Kidney epithelial cell (primary cell): ENCODE results near the gene IGF2BP2. TPM values are rescaled to one million over a fixed set of nuclear protein-coding genes. Genes with fewer than 3 reads are reported as not detected.

Experiments used
- DNase-seq: peaks from one replicate; pipeline ENCODE4 v3.0.0-alpha.2; 2010; ENCODE audit warnings: low read depth
- H3K27me3 ChIP-seq: 2 replicates; pipeline ENCODE4 v1.6.0; 2011; ENCODE audit warnings: low read length; ENCODE audit not compliant: control insufficient read depth, insufficient read depth
- H3K36me3 ChIP-seq: 2 replicates; pipeline ENCODE4 v1.5.1; 2011; ENCODE audit warnings: low read length; ENCODE audit not compliant: control insufficient read depth, insufficient read depth
- H3K4me3 ChIP-seq: 2 replicates; pipeline ENCODE4 v1.5.1; 2011; ENCODE audit warnings: low read depth, mild to moderate bottlenecking, control low read depth, low read length
- CTCF ChIP-seq: IDR thresholded peaks from 2 replicates; pipeline ENCODE4 v1.5.1; 2011; ENCODE audit warnings: mild to moderate bottlenecking, moderate library complexity, low read length, control low read depth, inconsistent platforms; ENCODE audit not compliant: insufficient read depth, poor library complexity, severe bottlenecking
- total RNA-seq: library from RNA; depleted of rRNA; stranded (reverse); fragments of >200 nt; gene quantifications from 2 replicates; pipeline ENCODE4 v1.2.3, GENCODE V29; 2015

The IGF2BP2 gene
- total RNA-seq, 1 donor from 2014 or later = 77.0 TPM

GRCh38 chr3:185737740-185738680 is 86.8 kb downstream of the IGF2BP2 start:
- DNase-seq = no peak
- Histone ChIP-seq H3K27me3 (no peaks in the 10 kb centered on the region), H3K36me3 (no peaks in the 10 kb centered on the region), H3K4me3 (no peak overlapping the region)
- no peak for TF ChIP-seq CTCF

GRCh38 chr3:185737020-185737419 is 87.8 kb downstream of the IGF2BP2 start:
- H3K36me3 ChIP-seq = no peaks in the 10 kb centered on the region
- DNase-seq = no peak
- no peak overlapping the region for H3K4me3 ChIP-seq

DNA sequence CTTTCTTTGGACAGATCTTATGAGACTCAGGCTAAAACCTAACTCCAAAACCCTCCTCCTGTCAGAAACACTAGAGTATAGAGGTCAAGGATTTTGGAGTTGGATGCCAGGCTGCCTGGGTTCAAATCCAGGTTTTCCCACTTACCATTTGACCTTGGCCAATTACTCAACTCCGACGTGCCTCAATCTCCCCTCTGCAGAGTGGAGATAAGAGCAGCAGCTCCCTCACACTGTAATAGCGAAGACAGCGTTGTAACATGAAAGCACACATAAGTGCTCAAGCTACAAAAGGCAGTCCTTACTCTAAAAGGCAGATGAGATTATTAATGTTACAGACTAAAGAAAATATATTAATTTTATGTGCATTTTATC is 90.1 kb downstream of the IGF2BP2 start:
- H3K36me3 ChIP-seq = no peaks in the 10 kb centered on the region
- H3K4me3 ChIP-seq = no peak overlapping the region
- no peaks in the 10 kb centered on the region for H3K27me3 ChIP-seq
- TF ChIP-seq CTCF = no peak
- no peak for DNase-seq

More at GRCh38 chr3:185737020-185737419, 87.8 kb downstream of the IGF2BP2 start:
- H3K27me3 ChIP-seq = no peaks in the 10 kb centered on the region
- TF ChIP-seq CTCF = no peak

GRCh38 chr3:185733980-185734724 is 90.7 kb downstream of the IGF2BP2 start:
- Histone ChIP-seq H3K4me3 (no peak overlapping the region), H3K36me3 (no peaks in the 10 kb centered on the region), H3K27me3 (no peaks in the 10 kb centered on the region)
- DNase-seq = peak; percentile 61
- TF ChIP-seq CTCF = peak; percentile 63

DNA sequence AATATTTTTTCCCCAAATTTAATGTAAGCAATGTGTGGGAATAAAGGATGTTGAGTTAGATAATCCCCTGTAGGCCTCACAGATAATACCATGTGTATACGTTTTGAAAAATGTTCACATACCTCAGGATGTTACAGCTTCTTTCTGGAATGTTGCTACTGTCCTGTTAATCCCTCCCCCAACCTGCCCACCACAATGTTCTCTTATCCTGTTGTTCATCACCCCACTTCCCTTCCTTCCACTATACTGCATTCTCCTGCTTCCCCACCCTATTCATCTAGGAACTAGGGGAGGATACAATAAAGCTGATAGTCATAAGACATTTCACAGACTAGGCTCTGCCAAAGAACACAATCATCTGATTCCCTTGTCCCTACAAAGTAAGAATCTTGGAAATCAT is 92.1 kb downstream of the IGF2BP2 start:
- DNase-seq = peak; percentile 56
- TF ChIP-seq CTCF = no peak
- H3K36me3 ChIP-seq = no peaks in the 10 kb centered on the region
- no peaks in the 10 kb centered on the region for H3K27me3 ChIP-seq
- H3K4me3 ChIP-seq = no peak overlapping the region
